HG02763 (cell line): ENCODE data around the gene UPF3A.
A peak's percentile ranks its signal among the peaks of the same experiment; 100 is the strongest.
"Not testable (repeated sequence)": the region's sequence is repeated elsewhere in the genome, so short reads cannot be mapped to it uniquely, and the experiment has no call there.

Experiments
- ATAC-seq: cut with Tn5 transposase; IDR thresholded peaks from one replicate; pipeline ENCODE4 v1.9.1; 2021; ENCODE audit warnings: mild to moderate bottlenecking, moderate library complexity; ENCODE audit not compliant: unreplicated experiment

Gene UPF3A, protein sequence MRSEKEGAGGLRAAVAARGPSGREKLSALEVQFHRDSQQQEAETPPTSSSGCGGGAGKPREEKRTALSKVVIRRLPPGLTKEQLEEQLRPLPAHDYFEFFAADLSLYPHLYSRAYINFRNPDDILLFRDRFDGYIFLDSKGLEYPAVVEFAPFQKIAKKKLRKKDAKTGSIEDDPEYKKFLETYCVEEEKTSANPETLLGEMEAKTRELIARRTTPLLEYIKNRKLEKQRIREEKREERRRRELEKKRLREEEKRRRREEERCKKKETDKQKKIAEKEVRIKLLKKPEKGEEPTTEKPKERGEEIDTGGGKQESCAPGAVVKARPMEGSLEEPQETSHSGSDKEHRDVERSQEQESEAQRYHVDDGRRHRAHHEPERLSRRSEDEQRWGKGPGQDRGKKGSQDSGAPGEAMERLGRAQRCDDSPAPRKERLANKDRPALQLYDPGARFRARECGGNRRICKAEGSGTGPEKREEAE

DNA sequence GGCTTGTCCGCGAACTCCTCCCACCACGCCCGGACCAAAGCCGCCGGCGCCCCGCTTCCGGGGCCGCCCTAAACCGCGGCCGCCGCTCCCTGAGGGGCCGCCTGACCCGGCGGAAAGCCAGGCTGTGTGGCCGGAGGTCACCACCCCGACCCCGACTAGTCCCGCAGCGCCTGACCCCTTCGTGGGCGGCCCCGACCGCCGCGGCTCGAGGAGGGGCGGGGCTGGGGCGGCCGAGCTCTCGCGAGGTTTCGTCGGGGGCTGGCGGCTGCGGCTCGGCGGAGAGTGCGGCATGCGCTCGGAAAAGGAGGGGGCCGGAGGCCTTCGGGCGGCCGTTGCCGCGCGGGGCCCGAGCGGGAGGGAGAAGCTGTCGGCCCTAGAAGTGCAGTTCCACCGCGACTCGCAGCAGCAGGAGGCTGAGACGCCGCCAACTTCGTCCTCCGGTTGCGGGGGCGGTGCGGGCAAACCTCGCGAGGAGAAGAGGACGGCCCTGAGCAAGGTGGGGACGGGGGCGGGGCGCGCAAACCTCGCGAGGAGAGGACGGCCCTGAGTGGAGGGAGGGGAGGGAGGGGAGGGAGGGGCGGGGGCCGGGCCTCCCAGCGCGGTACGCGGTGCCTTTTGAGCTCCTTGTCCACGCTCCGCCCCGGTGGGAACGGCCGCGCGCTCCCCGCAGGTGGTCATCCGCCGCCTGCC, at the start of gene UPF3A:
UPF3A (plus strand) TSS at position 251 of the 690 bp plus-strand sequence; CDS start at position 290, 39 bp downstream.
- ATAC-seq: peak; percentile 75

DNA sequence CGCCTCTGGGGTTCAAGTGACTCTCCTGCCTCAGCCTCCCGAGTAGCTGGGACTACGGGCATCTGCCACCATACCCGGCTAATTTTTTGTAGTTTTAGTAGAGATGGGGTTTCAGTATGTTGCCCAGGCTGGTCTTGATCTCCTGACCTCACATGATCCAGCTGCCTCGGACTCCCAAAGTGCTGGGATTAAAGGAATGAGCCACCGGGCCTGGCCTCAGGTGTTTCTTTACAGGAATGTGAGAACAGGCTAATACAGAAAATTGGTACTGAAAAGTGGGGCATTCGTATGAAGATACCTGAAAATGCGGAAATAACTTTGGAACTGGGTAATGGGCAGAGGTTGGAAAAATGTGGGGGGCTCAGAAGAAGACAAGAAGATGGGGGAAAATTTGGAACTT, 49.5 kb upstream of the UPF3A start:
- ATAC-seq: no peak

DNA sequence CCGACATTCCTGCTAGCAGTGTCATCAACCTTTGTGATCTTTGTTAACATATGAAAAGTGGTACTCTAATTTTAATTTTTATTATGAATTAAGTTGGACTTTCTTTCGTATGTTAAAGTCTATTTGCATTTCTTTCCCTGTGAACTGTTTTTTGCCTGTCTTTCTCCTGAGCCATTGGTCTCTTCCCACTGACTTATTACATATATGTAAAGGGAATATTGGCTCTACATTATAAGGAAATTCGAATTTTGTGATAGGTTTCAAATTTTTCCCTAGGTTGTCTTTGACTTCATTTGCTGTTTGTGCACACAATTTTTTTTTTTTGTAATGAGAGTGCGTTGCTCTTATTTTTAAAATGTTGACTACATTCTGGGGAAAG, 47.1 kb upstream of the UPF3A start:
- ATAC-seq: no peak

DNA sequence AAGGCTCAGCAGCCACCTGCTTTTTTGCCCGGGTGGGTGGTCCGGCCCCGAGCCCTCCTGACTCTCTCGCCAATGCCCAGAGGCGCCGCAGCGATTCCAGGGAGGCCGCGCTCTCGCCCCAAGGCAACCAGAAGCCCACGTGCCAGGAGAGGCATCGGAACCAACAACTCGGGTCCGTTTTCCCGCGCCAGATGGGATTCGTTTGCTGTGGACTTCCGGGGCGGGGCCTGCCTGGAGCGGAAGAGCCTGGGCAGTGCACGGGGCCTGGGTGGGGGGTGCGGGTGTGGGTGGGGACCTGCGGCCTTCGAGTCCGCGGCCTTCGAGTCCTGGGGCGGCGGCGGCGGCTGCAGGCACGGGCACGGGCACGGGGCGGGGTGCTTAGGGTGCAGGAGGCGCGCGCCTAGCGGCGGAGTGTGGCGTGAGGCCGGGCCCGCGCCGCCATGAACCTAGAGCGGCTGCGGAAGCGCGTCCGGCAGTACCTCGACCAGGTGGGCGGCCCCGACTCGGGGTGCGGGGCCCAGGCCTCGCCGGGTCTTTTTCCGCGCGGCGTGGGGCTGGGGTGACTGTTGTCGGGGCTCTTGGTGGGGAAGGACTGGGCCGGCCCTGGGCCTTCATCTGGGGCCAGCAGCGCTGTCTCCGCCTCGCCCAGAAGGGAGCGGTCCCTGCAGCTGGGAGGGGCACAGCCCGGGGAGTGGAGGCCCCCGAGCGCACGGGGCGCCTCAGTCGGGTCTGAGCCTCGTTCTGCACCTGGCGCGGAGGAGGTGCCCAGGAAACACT, 46.6 kb upstream of the UPF3A start, which contains the start of gene CDC16:
CDC16 (plus strand) TSS at position 253 of the 777 bp plus-strand sequence; CDS start at position 441, 188 bp downstream.
- ATAC-seq: peak; percentile 86

DNA sequence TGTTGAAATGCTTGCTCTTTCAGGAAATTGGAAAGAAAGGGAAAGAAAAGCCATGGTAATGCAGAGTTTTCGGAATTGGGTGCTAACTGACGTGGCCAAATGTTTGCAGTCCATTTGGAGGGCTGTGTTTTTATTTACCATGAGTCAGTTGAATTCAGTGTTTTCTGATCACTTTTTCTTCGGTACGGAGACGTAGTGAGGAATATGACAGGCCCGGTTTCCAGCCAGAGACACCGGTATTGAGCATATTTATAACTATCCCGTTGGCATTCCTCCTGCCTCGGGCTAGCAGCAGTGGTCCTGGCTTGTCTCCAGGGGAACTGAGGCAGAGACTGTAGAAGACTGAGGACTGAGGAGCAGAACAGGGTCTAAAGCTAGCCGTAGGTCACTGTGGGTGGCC, 45.7 kb upstream of the UPF3A start:
- ATAC-seq: no peak

DNA sequence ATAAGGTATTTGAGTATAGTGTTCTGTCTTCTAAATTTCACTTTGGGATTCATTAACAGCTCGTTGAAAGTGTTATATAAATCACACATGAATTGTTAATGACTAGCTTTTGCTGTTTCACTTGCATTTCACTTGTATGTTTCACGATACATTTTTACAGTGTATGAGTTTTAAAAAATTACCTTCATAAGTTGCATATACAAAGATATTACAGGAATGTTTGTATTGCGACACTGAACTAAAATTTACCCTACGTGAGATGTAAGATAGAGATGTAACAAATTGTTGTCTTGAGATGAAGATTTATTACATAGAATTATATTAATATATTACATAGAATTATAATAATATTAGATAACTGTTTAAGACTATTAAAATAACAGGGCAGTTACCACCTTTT, 45.2 kb upstream of the UPF3A start:
- no peak for ATAC-seq

DNA sequence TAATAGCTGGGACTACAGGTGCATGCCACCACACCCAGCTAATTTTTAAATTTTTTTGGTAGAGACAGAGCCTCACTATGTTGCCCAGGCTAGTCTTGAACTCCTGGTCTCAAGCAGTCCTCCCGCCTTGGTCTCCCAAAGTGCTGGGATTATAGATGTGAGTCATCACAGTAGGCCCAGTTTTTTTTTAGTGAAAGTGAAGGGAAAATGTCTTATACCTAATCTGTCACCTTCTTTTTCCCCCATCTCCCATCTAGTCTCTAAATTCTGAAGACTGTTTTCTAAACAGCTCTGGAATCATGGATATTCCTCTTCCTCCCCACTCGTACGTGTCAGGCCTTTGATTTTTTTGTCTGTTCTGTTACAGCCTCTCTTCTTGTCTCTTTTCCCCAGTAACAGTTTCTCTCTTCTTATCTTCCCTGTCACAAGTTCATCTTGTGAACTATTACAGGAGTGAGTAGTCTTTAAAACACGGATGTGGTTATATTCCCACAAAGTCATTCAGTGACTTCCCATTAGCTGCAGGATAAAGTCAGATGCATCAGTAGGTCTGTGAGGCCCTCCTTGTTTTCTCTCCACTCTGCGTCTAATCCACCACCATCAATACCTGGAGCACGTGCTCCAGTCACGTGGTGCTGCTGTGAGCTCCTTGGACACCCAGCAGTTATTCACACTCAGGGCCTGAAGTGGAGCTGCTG, 43.8 kb upstream of the UPF3A start:
- ATAC-seq: no peak

DNA sequence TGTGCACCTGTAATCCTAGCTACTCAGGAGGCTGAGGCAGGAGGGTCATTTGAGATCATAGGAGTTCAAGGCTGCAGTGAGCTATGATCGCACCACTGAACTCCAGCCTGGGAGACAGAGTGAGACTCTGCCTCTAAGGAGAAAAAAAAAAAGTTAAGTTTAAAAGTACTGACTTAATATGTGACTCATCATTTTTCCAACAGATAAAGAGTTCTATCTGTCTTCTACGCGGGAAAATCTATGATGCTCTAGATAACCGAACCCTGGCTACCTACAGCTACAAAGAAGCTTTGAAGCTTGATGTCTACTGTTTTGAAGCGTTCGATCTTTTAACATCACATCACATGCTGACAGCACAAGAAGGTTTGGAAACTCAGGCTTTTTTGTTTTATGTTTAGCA, 39.5 kb upstream of the UPF3A start:
- ATAC-seq: no peak

DNA sequence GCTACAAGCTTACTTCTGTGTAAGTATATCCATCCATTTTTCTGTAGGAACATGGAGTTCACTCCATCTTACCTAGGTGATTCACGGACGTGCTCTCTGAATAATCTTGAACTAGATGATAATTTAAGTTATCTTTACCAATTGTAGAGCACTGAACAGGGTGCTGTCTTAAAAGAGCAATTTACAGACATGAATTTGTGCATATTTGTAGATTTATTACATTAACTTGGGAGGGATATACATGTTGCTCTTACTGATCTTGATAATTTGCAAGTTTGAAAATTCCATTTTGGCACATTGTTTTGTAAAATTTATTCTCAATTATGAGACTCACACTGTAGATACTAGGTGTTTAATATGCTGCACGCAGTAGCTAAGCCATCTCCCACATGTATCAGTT, 37.4 kb upstream of the UPF3A start:
- no peak for ATAC-seq

DNA sequence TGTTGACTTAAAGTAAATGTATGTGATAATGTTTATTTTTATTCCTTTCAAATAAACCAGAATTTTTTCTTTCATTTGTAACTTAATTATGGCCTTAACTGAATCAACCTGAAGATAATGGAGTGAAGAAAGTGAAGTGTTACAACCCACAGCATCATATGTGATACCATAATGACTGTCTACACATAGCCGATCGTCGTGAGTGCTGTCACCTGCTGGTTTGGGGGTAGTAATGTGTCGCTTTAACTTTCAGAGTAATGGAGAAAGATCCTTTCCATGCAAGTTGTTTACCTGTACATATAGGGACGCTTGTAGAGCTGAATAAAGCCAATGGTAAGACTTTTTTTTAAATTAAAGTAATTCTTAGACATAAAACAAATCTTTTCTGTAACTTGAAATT, 36.8 kb upstream of the UPF3A start:
- no peak for ATAC-seq

DNA sequence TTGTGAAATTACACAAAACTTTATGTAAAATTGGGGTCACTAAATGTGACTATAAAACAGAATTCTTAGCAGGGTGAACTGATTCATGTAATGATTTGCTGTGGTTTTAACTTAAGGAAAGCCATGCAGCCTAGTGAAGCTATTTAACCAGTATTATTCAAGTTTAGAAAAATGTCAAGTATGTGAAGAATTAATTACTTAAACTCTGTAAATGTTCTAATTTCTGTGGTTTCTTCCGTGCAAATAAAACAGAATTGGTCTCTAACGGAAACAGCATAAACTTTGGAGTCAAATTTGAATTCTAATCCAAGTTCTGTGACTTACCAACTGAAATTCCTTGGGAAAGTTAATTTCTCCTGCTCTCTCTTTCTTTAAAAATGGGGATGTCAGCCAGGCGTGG, 33.4 kb upstream of the UPF3A start:
- no peak for ATAC-seq

DNA sequence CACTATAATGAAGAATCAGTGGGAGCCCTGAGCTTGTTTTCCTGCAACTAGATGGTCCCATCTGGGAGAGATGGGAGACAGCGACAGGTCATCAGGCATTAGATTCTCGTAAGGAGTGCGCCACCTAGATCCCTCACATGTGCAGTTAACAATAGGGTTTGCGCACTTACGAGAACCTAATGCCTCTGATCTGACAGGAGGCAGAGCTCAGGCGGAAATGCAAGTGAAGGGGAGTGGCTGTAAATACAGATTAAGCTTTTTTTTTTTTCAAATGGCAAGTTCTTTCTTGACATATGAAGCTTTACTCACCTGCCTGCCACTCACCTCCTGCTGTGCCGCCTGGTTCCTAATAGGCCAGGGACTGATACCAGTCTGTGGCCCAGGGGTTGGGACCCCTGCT, 32.3 kb upstream of the UPF3A start:
- ATAC-seq: no peak

DNA sequence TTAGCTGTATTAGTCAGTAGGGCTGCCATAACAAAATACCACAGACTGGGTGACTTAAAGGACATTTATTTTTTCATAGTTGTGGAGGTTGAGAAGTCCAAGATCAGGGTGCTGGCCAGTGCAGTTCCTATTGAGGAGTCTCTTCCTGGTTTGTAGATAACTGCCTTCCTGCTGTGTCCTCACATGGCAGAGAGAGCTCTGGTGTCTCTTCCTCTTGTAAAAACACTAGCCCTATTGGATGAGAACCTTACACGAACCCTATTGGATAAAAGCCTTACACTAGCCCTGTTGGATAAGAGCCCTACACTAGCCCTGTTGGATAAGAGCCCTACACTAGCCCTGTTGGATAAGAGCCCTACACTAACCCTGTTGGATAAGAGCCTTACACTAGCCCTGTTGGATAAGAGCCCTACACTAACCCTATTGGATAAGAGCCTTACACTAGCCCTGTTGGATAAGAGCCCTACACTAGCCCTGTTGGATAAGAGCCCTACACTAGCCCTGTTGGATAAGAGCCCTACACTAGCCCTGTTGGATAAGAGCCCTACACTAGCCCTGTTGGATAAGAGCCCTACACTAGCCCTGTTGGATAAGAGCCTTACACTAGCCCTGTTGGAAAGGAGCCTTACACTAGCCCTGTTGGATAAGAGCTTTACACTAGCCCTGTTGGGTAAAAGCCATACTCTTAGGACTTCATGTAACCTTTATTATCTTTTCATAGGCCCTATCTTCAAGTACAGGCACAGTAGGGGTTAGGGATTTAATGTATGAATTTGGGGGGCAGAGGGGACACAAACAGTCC, 29.6 kb upstream of the UPF3A start:
- not testable (repeated sequence) for ATAC-seq

DNA sequence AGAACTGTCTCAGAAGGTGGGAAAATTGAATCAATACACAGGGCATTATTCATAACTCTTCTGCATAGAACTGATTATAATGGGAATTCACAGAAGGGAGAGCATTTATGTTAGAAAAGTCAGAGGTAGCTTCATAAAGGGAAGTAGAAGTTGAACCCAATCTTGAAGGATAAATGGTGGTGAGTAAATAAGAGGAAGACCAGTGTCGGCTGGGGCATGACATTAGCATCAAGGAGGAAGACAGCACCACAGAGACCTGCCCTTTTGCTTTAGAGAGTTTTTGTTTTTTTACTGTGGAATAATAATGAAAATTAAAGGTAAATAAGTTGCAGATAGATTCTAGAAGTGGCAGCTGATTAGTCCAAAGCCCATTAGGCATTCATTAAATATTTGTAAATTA, 24.9 kb upstream of the UPF3A start:
- no peak for ATAC-seq

DNA sequence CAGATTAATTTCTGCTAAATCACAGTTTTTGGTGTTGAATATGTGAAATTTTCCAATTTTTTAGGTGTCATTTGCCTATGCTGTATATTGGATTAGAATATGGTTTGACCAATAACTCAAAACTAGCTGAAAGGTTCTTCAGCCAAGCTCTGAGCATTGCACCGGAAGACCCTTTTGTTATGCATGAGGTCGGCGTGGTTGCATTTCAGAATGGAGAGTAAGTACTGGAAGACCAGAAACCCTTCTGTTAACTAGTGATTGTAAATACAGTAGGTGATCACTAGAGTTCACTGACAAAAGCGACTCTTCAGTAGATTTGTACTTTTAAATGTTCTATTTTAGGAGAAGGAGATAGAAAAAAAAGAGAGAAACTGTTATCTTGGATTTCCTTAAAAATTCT, 24.4 kb upstream of the UPF3A start:
- no peak for ATAC-seq

DNA sequence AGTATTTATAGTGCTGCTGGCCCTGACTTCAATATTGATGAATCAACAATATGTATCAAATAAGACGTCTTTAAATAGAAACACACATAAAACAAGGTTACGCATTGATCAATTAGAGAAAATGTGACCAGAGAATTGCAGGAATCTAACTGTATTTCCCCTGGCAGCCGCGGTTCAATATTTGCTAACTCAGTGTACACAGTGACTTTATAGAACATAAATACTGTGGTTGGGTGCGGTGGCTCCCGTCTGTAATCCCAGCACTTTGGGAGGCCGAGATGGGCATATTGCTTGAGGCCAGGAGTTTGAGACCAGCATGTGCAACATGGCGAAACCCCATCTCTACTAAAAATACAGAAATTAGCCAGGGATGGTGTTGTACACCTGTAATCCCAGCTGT, 22.8 kb upstream of the UPF3A start:
- ATAC-seq: no peak

DNA sequence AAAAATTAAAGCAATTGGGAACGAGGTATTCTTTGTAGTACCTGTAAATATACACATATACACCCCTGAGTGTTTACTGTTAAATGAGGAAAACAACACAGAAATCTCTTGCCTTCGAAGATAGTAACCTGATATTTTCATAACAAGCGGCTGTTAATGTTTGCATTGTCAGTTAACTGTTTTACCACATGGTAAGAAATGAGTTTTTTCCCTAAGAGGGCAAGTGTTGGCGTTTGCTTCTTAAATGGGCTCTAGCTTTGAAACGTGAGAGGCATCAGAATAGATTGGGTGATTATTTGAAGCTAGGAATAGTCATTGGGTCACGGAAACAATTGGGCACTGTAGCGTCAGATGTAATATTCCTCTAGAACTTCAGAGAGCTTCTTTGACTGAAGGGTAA, 22.0 kb upstream of the UPF3A start:
- ATAC-seq: no peak

DNA sequence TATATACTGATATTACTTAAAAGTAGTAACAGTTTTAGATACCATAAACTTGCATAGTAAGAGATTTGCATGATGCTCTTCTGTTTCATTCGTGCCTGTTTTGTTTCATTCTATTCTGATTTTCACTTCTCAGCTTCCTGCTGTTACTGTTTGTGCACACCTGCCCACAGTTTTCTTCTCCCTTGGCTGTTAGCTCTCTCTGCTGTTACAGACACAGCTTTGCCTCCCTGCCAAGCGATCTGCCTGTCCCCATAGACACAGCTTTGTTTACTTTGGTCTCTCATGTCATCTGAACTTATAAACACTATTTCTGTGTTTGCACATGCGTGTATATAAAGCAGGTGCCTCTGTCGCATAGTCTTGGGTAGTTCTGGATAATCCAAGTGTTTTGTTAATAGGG, 21.4 kb upstream of the UPF3A start:
- no peak for ATAC-seq

DNA sequence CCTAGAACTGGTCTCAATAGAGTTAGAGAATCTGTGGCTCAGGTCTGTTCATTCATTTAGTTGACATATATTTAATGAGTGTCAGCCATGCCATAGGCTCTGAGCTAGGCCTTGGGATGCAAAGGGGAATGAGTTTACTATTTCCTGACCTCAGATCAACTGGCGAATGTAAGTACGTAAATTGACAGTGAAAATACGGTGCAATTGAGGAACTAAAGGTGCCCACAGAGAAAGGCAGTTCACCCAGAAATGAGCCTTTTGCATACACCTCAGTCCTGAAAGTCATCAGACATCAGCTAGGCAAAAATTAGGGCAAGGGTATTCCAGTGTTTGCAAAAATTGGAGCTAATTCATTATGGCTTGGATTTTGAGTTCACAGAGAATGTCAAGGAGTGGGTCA, 20.6 kb upstream of the UPF3A start:
- ATAC-seq: no peak

DNA sequence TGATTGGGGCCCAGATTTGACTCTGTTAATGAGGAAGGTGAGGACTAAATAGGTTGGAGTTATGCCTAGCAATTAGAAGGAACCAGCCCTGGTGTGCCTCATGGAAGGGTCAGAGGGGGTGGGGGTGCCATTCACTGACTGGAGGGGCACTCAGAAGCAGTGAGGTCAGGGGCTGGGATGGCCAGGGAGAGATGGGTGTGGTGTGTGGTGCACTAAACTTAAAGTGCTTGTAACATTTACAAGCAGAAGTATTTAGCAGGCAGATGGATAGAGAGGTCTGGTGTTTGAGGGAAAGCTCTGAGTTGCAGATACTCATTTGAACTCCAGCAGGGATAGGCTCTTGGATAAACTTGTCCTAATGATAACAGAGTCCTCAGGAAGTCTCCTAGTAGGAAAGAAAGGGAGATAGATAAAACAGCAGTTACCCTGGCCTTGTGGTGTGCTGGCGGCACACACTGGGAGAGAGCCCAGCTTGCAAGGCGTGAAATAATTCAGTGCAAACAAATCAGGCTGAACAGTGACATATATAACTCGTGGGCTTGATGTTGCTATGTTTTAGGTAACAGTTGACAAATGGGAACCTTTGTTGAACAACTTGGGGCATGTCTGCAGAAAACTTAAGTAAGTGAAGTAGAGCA, 20.0 kb upstream of the UPF3A start:
- no peak for ATAC-seq
